ENCODE data around the gene AK5. TPM values are rescaled to one million over a fixed set of nuclear protein-coding genes. Genes with fewer than 3 reads are reported as not detected.

Gene AK5
- total RNA-seq, 1 experiment from 2014 or later = 426 TPM

- no peak for DNase-seq (ENCODE audit: low read depth)
Observed at GRCh38 chr1:77349275-77349674, 67.5 kb downstream of the AK5 start.

GRCh38 chr1:77350012-77350770 lies 68.4 kb downstream of the AK5 start:
- DNase-seq (ENCODE audit: low read depth) = no peak

- DNase-seq (ENCODE audit: low read depth) = no peak
Observed at GRCh38 chr1:77354536-77354935, 72.7 kb downstream of the AK5 start.

- peak; percentile 62 for DNase-seq (ENCODE audit: low read depth)
Observed at GRCh38 chr1:77355010-77355409, 73.2 kb downstream of the AK5 start.

- DNase-seq (ENCODE audit: low read depth) = no peak
Observed at GRCh38 chr1:77356136-77356535, 74.3 kb downstream of the AK5 start.

- peak; percentile 92 for DNase-seq (ENCODE audit: low read depth)
Observed at GRCh38 chr1:77360256-77360655, 78.4 kb downstream of the AK5 start.

- no peak for DNase-seq (ENCODE audit: low read depth)
Observed at GRCh38 chr1:77361621-77362020, 79.8 kb downstream of the AK5 start.

GRCh38 chr1:77370161-77370560 lies 88.3 kb downstream of the AK5 start:
- peak; percentile 69 for DNase-seq (ENCODE audit: low read depth)

GRCh38 chr1:77370583-77371306 lies 88.9 kb downstream of the AK5 start:
- peak; percentile 99 for DNase-seq (ENCODE audit: low read depth)

- DNase-seq (ENCODE audit: low read depth) = peak; percentile 77
Observed at GRCh38 chr1:77371396-77371795, 89.6 kb downstream of the AK5 start.

- no peak for DNase-seq (ENCODE audit: low read depth)
Observed at GRCh38 chr1:77373702-77374101, 91.9 kb downstream of the AK5 start.

- no peak for DNase-seq (ENCODE audit: low read depth)
Observed at GRCh38 chr1:77375541-77375940, 93.7 kb downstream of the AK5 start.

- DNase-seq (ENCODE audit: low read depth) = no peak
Observed at GRCh38 chr1:77375990-77376389, 94.2 kb downstream of the AK5 start.

GRCh38 chr1:77378723-77379535 lies 97.1 kb downstream of the AK5 start:
- DNase-seq (ENCODE audit: low read depth) = peak; percentile 93

GRCh38 chr1:77382366-77382765 lies 100.5 kb downstream of the AK5 start:
- peak; percentile 63 for DNase-seq (ENCODE audit: low read depth)

- no peak for DNase-seq (ENCODE audit: low read depth)
Observed at GRCh38 chr1:77383236-77383635, 101.4 kb downstream of the AK5 start.

- DNase-seq (ENCODE audit: low read depth) = peak; percentile 63
Observed at GRCh38 chr1:77385551-77385950, 103.7 kb downstream of the AK5 start.

- no peak for DNase-seq (ENCODE audit: low read depth)
Observed at GRCh38 chr1:77386276-77386675, 104.5 kb downstream of the AK5 start.

- no peak for DNase-seq (ENCODE audit: low read depth)
Observed at GRCh38 chr1:77387553-77387952, 105.7 kb downstream of the AK5 start.

GRCh38 chr1:77388661-77389060 lies 106.8 kb downstream of the AK5 start:
- no peak for DNase-seq (ENCODE audit: low read depth)

GRCh38 chr1:77392486-77392885 lies 110.7 kb downstream of the AK5 start:
- no peak for DNase-seq (ENCODE audit: low read depth)

- peak; percentile 86 for DNase-seq (ENCODE audit: low read depth)
Observed at GRCh38 chr1:77394166-77394565, 112.3 kb downstream of the AK5 start.
